ENCODE measurements around the gene SCGB1A1.

SCGB1A1 gene

GRCh38 chr11:62398011-62398994 lies 20.5 kb upstream of the SCGB1A1 start:
- FAIRE-seq, result no peak

GRCh38 chr11:62399172-62399877 lies 19.5 kb upstream of the SCGB1A1 start:
- no peak for FAIRE-seq

GRCh38 chr11:62399878-62400266 lies 19.0 kb upstream of the SCGB1A1 start:
- FAIRE-seq, result no peak

- no peak for FAIRE-seq
Measured at GRCh38 chr11:62400281-62400680, 18.6 kb upstream of the SCGB1A1 start.

- FAIRE-seq, result no peak
Measured at GRCh38 chr11:62400760-62401159, 18.1 kb upstream of the SCGB1A1 start.

GRCh38 chr11:62401356-62401755 lies 17.5 kb upstream of the SCGB1A1 start:
- no peak for FAIRE-seq

- no peak for FAIRE-seq
Measured at GRCh38 chr11:62401811-62402210, 17.0 kb upstream of the SCGB1A1 start.

- FAIRE-seq, result no peak
Measured at GRCh38 chr11:62402226-62402959, 16.4 kb upstream of the SCGB1A1 start.

- FAIRE-seq, result no peak
Measured at GRCh38 chr11:62402960-62403730, 15.7 kb upstream of the SCGB1A1 start.

- FAIRE-seq, result no peak
Measured at GRCh38 chr11:62404435-62404834, 14.4 kb upstream of the SCGB1A1 start.

GRCh38 chr11:62404901-62405300 lies 13.9 kb upstream of the SCGB1A1 start:
- FAIRE-seq, result no peak

- FAIRE-seq, result no peak
Measured at GRCh38 chr11:62406034-62406433, 12.8 kb upstream of the SCGB1A1 start.

- no peak for FAIRE-seq
Measured at GRCh38 chr11:62409831-62410230, 9.0 kb upstream of the SCGB1A1 start.

- no peak for FAIRE-seq
Measured at GRCh38 chr11:62410972-62411371, 7.9 kb upstream of the SCGB1A1 start.

GRCh38 chr11:62411524-62411923 lies 7.3 kb upstream of the SCGB1A1 start:
- no peak for FAIRE-seq

- FAIRE-seq, result no peak
Measured at GRCh38 chr11:62413060-62413696, 5.7 kb upstream of the SCGB1A1 start.

GRCh38 chr11:62416596-62416995 lies 2.2 kb upstream of the SCGB1A1 start:
- no peak for FAIRE-seq

GRCh38 chr11:62418136-62418535 lies 697 bp upstream of the SCGB1A1 start:
- FAIRE-seq, result no peak

GRCh38 chr11:62419314-62419929 lies 589 bp downstream of the SCGB1A1 start:
- FAIRE-seq, result no peak

GRCh38 chr11:62419943-62420342 lies 1.1 kb downstream of the SCGB1A1 start:
- FAIRE-seq, result no peak

GRCh38 chr11:62420882-62421281 lies 2.0 kb downstream of the SCGB1A1 start:
- FAIRE-seq, result no peak

- FAIRE-seq, result no peak
Measured at GRCh38 chr11:62421996-62422395, 3.2 kb downstream of the SCGB1A1 start.
